ENCODE data around the gene ZBP1.

ZBP1 gene

GRCh38 chr20:57558614-57559288 is 61.5 kb downstream of the ZBP1 start:
- DNase-seq (ENCODE audit: low read depth in 2 of 2) = no peak

GRCh38 chr20:57557926-57558613 is 62.2 kb downstream of the ZBP1 start:
- no peak for DNase-seq (ENCODE audit: low read depth in 2 of 2)

GRCh38 chr20:57556980-57557274 is 63.3 kb downstream of the ZBP1 start:
- no peak for DNase-seq (ENCODE audit: low read depth in 2 of 2)

- DNase-seq (ENCODE audit: low read depth in 2 of 2) = no peak
These were observed 64.6 kb downstream of the ZBP1 start for GRCh38 chr20:57555457-57556184.

Measured in stimulated activated CD8-positive, alpha-beta memory T cell treated with anti-CD3 and anti-CD28 coated beads, Interleukin-2, amount 100 ng/mL, for 1 hour (primary cell).